Bronchial epithelial cell (primary cell): ENCODE data around the gene SEMA5B. TPM values are rescaled to one million over a fixed set of nuclear protein-coding genes. Genes with fewer than 3 reads are reported as not detected.

Experiments
- DNase-seq: peaks from one replicate; pipeline ENCODE4 v3.0.0-alpha.2; 2010; ENCODE audit warnings: low read depth
- FAIRE-seq: peaks from 2 replicates; lab custom pipeline; 2011; peaks lifted over from hg19 to GRCh38; lab: Jason Lieb, UNC
- H3K27me3 ChIP-seq: 2 replicates; pipeline ENCODE4 v1.5.1; 2011; ENCODE audit warnings: low read length; ENCODE audit not compliant: control insufficient read depth, insufficient read depth
- H3K36me3 ChIP-seq: 2 replicates; pipeline ENCODE4 v1.5.1; 2011; ENCODE audit warnings: low read length; ENCODE audit not compliant: control insufficient read depth, insufficient read depth
- H3K4me3 ChIP-seq: 2 replicates; pipeline ENCODE4 v1.5.1; 2011; ENCODE audit warnings: mild to moderate bottlenecking, low read depth, low read length, control low read depth
- total RNA-seq: library from RNA; depleted of rRNA; stranded (reverse); fragments of >200 nt; gene quantifications from 2 replicates; pipeline ENCODE4 v1.2.1, GENCODE V29; 2014
- TF ChIP-seq, protein P1 (sequence below): IDR thresholded peaks from 2 replicates; pipeline ENCODE4 v1.5.1; 2011; ENCODE audit warnings: mild to moderate bottlenecking, moderate library complexity, low read length, control low read depth, inconsistent platforms; ENCODE audit not compliant: insufficient read depth, severe bottlenecking

The SEMA5B gene
- total RNA-seq, 1 donor from 2014 or later = under 0.01 TPM

DNA sequence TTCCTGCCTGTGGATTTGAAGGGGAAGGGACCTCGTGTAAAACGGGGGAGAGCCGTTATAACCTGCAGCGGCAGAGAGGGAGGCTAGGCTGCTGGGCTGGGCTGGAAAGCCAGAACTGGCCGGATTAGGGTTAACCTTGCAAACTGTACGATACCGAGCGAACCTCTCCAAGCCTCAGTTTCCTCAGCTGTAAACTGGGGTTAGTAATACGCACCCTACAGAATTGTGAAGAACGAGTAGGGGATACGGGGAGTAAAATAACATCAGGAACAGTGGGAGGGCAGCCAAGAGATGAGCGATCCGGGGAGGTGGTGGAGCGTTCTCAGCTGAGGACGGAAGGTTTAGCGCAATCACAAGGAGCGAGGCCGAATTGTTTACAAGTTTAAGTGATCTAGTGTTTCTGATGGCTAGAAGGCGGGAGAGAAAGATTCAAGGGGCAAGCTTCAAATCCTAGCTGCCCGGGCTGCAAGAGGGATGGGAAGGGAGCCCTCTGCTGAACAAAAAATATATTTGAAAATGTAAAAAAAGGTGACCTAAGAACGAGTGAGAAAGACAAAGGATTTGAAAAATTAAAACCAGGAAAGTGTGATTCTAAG is 768 bp upstream of the SEMA5B start:
- H3K27me3 ChIP-seq = peaks cover 34% of the 10 kb centered on the region
- H3K36me3 ChIP-seq = no peaks in the 10 kb centered on the region
- TF ChIP-seq, protein P1, sequence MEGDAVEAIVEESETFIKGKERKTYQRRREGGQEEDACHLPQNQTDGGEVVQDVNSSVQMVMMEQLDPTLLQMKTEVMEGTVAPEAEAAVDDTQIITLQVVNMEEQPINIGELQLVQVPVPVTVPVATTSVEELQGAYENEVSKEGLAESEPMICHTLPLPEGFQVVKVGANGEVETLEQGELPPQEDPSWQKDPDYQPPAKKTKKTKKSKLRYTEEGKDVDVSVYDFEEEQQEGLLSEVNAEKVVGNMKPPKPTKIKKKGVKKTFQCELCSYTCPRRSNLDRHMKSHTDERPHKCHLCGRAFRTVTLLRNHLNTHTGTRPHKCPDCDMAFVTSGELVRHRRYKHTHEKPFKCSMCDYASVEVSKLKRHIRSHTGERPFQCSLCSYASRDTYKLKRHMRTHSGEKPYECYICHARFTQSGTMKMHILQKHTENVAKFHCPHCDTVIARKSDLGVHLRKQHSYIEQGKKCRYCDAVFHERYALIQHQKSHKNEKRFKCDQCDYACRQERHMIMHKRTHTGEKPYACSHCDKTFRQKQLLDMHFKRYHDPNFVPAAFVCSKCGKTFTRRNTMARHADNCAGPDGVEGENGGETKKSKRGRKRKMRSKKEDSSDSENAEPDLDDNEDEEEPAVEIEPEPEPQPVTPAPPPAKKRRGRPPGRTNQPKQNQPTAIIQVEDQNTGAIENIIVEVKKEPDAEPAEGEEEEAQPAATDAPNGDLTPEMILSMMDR = peak; percentile 40
- FAIRE-seq (no peak), DNase-seq (peak; percentile 59)
- H3K4me3 ChIP-seq = peak overlapping the region; percentile 32

DNA sequence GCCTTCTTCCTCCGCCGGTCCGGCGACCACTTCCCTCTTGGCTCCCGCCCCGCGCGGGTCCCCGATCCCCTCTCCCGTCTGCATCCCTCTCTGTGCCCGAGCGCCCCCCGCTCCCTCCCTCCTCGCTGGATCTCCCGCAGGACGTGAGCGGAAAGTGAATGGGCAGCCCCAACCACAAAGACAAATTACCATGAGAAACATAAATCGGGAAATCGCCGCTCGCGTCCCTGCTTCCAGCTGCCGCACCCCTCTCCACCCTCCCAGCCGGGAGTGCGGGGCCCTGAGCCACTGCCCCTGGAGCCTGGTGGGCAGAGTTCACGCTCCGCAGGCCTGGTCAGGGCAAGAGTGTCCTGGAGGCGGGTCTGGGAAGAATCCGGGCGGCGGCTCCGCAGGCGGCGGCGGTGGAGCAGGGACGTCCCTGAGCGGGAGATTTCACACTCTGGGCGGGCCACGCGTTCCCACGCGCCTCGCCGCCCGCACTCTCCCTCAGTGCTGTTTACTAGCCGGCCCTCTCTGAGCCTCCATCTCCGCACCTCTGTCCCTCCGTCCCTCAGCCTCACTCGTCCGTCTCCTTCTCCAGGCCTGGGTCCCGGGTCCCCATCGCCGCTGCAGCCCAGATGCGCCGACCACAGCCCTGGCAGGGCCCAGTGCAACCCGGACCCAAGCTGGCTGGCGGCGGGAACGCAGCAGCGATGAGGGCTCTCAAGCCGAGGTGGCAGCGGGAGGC is 835 bp downstream of the SEMA5B start:
- DNase-seq (no peak), FAIRE-seq (no peak)
- Histone ChIP-seq H3K36me3 (no peaks in the 10 kb centered on the region), H3K4me3 (peak overlapping the region; percentile 32), H3K27me3 (peaks cover 42% of the 10 kb centered on the region)
- TF ChIP-seq, protein P1 = no peak

DNA sequence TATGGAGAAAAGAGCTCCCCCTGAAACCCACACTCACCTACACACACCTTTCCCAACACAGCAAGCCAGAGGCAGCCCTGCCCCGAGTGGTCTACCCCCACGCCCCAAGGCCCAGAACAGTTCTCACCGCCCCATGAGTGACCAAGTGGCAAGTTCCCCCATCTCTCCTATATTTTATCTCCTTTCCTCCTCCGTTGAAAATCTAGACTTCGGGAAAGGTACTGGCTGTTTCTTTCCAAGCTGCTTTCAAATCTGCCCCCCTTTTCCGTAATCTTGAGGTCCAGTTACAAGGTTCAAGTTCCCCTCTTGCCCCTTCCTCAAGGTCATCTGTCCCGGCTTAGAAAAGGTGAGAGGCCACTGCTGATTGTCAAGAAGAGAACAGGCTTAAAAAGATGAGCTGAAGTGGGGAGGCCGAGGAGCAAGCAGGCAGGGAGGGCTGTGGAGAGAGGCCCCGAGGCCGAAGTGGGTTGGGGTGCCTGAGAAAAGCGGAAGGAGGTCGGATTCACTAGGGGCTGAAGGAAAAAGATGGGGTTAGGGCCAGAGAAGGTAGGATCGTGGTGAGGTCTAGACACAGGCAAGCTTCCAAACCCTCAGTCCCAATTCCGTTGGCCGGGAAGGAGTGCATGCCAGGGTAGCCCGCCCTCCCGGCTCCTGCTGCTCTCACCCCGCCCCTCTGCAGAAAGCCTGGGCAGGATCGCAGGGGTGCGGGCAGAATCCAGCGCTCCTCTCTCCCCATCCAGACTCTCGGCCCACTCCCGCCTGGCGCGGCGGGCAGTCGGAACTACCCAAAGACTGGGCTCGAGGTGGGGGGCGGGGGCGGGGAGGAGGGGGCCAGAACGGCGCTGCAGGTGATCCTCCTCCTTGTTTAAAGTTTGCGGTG is 1.7 kb downstream of the SEMA5B start:
- H3K36me3 ChIP-seq = no peaks in the 10 kb centered on the region
- H3K4me3 ChIP-seq = peak overlapping the region; percentile 32
- FAIRE-seq = no peak
- TF ChIP-seq, protein P1 = no peak
- DNase-seq = no peak
- peaks cover 40% of the 10 kb centered on the region for H3K27me3 ChIP-seq

DNA sequence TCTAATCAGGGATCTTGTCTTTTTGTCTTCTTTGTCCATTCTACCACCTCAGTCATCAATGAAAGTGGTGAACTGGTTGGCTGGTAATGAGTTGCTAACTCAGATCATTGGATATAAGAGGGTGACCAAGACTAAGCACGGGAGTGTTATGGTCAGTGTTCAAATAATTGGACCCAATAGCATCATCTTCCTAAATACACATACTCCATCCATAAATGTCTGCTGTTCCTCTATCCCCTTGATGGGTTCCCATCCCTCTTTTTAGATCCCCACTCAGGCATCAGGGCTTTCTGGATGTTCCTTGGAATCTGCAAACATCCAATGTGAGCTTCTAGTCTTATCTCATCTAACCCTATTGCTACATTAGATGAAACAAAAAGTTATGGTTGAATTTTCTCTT is 3.5 kb downstream of the SEMA5B start:
- no peak overlapping the region for H3K4me3 ChIP-seq
- TF ChIP-seq, protein P1 = no peak
- peaks cover 32% of the 10 kb centered on the region for H3K27me3 ChIP-seq
- DNase-seq = no peak
- H3K36me3 ChIP-seq = no peaks in the 10 kb centered on the region
- FAIRE-seq = no peak

DNA sequence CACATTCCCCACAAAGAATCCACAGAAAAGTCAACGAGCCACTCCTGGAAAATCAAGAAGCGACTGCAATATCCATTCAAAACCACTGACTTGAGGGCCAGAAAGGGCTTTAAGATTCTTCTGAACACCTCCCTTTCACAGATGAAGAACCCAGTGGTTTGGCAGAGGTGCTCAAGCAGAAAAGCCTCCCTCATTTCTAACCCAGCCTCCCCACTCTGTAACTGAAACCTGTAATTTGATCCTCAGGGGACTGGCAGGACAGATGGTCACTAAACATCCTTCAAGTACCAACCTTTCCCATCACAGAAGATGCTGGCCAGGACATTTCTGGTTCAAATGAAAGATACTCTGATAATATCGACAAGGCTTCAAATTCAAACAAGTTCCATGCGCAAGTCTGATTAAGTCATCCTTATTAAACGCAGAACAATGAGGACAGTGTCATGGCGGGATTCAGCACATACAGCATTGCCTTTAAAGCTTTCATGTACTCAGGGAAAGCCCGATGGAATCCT is 5.5 kb downstream of the SEMA5B start:
- Histone ChIP-seq H3K27me3 (peaks cover 30% of the 10 kb centered on the region), H3K36me3 (no peaks in the 10 kb centered on the region), H3K4me3 (no peak overlapping the region)
- no peak for DNase-seq
- TF ChIP-seq, protein P1 = no peak
- FAIRE-seq = no peak
